ENCODE data around the gene THOC1.

DNA sequence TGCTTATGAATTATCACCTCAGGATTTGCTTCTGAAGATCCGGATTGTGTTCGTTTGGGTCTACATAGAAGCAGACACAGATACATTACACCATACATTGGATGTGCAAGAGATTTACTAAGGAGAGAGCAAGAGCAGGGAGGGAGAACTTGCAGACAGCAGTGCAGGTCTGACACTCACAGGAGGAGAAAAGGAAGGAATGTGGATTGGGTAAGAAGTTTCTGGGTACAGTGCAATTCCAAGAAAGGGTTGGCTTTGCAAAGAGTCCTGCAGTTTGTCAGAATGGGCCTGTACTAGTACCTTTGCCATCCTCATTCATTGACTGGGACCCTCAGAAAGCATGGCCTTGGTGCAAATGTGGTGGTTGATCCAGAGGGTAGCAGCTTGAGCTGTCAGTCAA lies 4.8 kb upstream of the THOC1 start:
- TF ChIP-seq, protein P1, sequence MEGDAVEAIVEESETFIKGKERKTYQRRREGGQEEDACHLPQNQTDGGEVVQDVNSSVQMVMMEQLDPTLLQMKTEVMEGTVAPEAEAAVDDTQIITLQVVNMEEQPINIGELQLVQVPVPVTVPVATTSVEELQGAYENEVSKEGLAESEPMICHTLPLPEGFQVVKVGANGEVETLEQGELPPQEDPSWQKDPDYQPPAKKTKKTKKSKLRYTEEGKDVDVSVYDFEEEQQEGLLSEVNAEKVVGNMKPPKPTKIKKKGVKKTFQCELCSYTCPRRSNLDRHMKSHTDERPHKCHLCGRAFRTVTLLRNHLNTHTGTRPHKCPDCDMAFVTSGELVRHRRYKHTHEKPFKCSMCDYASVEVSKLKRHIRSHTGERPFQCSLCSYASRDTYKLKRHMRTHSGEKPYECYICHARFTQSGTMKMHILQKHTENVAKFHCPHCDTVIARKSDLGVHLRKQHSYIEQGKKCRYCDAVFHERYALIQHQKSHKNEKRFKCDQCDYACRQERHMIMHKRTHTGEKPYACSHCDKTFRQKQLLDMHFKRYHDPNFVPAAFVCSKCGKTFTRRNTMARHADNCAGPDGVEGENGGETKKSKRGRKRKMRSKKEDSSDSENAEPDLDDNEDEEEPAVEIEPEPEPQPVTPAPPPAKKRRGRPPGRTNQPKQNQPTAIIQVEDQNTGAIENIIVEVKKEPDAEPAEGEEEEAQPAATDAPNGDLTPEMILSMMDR (IDR thresholded peaks at IDR 0.05; ENCODE audit: control extremely low read depth in 1 of 3, insufficient read depth in 1 of 3, low read depth in 1 of 3, low read length in 3 of 3), result no peak
- TF ChIP-seq KDM1A (IDR thresholded peaks at IDR 0.05; ENCODE audit: borderline replicate concordance, low read length) (no peak), JUND (IDR thresholded peaks at IDR 0.05; ENCODE audit: low read length) (no peak), RAD21 (IDR thresholded peaks at IDR 0.05 in 1 of 2, conservative IDR thresholded peaks at IDR 0.05 in 1 of 2; ENCODE audit: low read depth in 2 of 2, low read length in 2 of 2) (no peak), MAFK (IDR thresholded peaks at IDR 0.05; ENCODE audit: low read depth, low read length) (no peak), SIN3A (conservative IDR thresholded peaks at IDR 0.05 in 1 of 2, IDR thresholded peaks at IDR 0.05 in 1 of 2; ENCODE audit: low read depth in 1 of 2, low read length in 2 of 2) (no peak), POLR2AphosphoS5 (IDR thresholded peaks at IDR 0.05; ENCODE audit: low read depth, low read length) (no peak), CHD2 (IDR thresholded peaks at IDR 0.05; ENCODE audit: low read length) (no peak), POLR2A (IDR thresholded peaks at IDR 0.05; ENCODE audit: control extremely low read depth in 1 of 2, low read depth in 2 of 2, low read length in 2 of 2) (no peak), TAF1 (IDR thresholded peaks at IDR 0.05; ENCODE audit: low read depth, low read length) (no peak), SP4 (IDR thresholded peaks at IDR 0.05; ENCODE audit: low read length) (no peak)
- TF ChIP-seq, protein P2, sequence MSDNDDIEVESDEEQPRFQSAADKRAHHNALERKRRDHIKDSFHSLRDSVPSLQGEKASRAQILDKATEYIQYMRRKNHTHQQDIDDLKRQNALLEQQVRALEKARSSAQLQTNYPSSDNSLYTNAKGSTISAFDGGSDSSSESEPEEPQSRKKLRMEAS (IDR thresholded peaks at IDR 0.05), result no peak
- TF ChIP-seq, protein P3, sequence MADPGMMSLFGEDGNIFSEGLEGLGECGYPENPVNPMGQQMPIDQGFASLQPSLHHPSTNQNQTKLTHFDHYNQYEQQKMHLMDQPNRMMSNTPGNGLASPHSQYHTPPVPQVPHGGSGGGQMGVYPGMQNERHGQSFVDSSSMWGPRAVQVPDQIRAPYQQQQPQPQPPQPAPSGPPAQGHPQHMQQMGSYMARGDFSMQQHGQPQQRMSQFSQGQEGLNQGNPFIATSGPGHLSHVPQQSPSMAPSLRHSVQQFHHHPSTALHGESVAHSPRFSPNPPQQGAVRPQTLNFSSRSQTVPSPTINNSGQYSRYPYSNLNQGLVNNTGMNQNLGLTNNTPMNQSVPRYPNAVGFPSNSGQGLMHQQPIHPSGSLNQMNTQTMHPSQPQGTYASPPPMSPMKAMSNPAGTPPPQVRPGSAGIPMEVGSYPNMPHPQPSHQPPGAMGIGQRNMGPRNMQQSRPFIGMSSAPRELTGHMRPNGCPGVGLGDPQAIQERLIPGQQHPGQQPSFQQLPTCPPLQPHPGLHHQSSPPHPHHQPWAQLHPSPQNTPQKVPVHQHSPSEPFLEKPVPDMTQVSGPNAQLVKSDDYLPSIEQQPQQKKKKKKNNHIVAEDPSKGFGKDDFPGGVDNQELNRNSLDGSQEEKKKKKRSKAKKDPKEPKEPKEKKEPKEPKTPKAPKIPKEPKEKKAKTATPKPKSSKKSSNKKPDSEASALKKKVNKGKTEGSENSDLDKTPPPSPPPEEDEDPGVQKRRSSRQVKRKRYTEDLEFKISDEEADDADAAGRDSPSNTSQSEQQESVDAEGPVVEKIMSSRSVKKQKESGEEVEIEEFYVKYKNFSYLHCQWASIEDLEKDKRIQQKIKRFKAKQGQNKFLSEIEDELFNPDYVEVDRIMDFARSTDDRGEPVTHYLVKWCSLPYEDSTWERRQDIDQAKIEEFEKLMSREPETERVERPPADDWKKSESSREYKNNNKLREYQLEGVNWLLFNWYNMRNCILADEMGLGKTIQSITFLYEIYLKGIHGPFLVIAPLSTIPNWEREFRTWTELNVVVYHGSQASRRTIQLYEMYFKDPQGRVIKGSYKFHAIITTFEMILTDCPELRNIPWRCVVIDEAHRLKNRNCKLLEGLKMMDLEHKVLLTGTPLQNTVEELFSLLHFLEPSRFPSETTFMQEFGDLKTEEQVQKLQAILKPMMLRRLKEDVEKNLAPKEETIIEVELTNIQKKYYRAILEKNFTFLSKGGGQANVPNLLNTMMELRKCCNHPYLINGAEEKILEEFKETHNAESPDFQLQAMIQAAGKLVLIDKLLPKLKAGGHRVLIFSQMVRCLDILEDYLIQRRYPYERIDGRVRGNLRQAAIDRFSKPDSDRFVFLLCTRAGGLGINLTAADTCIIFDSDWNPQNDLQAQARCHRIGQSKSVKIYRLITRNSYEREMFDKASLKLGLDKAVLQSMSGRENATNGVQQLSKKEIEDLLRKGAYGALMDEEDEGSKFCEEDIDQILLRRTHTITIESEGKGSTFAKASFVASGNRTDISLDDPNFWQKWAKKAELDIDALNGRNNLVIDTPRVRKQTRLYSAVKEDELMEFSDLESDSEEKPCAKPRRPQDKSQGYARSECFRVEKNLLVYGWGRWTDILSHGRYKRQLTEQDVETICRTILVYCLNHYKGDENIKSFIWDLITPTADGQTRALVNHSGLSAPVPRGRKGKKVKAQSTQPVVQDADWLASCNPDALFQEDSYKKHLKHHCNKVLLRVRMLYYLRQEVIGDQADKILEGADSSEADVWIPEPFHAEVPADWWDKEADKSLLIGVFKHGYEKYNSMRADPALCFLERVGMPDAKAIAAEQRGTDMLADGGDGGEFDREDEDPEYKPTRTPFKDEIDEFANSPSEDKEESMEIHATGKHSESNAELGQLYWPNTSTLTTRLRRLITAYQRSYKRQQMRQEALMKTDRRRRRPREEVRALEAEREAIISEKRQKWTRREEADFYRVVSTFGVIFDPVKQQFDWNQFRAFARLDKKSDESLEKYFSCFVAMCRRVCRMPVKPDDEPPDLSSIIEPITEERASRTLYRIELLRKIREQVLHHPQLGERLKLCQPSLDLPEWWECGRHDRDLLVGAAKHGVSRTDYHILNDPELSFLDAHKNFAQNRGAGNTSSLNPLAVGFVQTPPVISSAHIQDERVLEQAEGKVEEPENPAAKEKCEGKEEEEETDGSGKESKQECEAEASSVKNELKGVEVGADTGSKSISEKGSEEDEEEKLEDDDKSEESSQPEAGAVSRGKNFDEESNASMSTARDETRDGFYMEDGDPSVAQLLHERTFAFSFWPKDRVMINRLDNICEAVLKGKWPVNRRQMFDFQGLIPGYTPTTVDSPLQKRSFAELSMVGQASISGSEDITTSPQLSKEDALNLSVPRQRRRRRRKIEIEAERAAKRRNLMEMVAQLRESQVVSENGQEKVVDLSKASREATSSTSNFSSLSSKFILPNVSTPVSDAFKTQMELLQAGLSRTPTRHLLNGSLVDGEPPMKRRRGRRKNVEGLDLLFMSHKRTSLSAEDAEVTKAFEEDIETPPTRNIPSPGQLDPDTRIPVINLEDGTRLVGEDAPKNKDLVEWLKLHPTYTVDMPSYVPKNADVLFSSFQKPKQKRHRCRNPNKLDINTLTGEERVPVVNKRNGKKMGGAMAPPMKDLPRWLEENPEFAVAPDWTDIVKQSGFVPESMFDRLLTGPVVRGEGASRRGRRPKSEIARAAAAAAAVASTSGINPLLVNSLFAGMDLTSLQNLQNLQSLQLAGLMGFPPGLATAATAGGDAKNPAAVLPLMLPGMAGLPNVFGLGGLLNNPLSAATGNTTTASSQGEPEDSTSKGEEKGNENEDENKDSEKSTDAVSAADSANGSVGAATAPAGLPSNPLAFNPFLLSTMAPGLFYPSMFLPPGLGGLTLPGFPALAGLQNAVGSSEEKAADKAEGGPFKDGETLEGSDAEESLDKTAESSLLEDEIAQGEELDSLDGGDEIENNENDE (IDR thresholded peaks at IDR 0.05; ENCODE audit: insufficient replicate concordance, low read length), result no peak

All from H1 (cell line).